GM04504 (cell line): ENCODE data around the gene GPRC5D.

ENCODE experiments used
- DNase-seq: peaks from one replicate; pipeline ENCODE4 v3.0.0-alpha.2; 2012; ENCODE audit warnings: low read depth

Gene GPRC5D

DNA sequence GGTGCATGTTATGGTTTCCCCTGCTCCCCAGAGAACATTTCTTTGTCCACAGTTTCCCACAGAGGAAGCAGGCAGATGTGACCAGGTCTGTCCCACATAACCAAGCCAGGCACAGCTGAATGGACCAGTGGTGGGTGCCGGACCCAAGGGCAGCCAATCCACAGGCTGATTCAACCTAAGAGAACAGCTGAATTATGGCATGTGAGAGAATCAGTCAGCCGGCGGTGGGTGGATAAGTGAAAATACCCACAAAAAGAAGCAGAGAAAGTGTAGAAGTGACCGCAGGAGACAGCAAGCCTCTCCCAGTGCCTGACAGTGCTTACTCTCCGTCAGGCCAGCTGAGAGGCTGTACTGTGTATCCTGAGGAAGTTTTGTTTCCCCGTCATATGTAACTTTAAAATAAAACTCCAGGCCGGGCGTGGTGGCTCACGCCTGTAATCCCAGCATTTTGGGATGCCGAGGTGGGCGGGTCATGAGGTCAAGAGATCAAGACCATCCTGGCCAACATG is 14.9 kb downstream of the GPRC5D start:
- DNase-seq = no peak

- DNase-seq = no peak
Measured at GRCh38 chr12:12934556-12934955, 17.4 kb downstream of the GPRC5D start.

DNA sequence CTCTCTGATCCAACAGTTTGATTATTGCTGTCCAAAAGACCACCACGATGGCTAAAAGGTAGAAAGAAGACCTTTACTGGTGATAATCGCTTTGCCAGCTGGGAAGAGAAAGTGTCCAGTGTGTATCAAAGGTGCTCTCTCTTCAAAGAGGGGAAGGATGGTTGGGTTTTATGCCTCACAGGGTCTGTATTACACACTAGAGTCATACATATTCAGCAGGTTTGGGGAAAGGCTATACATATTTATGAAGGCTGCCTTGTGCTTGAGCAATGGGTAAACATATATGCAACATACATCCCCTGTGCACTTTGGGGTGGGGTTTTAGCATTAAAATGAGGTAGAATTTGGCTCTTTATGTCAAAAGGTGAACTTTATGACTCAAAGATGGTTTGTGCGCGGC is 18.2 kb downstream of the GPRC5D start:
- no peak for DNase-seq

DNA sequence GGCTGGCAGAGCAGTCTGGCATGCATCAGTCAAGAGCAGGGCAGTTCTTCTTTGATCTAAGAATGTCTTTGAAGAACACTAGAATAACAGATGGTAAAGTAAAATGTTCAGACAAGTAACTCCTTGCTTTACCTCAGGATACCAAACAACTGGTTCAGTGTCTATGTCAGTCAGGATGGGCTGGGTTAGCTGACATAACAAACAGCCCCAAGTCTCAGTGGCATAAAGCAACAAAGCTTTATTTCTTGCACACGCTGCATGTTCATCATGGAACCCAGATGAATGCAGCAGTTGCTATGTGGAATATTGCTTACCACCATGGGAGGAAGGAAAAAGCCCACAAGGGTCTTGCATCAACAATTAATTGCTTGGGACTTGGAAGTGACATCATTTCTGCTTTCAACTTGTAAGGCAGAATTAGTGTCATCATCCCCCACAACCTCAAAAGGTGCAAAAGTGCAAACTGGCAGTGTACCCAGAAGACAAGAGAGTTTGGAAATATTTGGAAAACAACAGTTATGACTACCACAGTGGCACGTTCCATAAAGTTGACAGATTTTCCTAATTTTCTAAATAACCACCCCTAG is 21.2 kb downstream of the GPRC5D start:
- no peak for DNase-seq

- DNase-seq = no peak
Measured at GRCh38 chr12:12929696-12930095, 22.3 kb downstream of the GPRC5D start.

GRCh38 chr12:12927211-12928079 is 24.5 kb downstream of the GPRC5D start:
- no peak for DNase-seq

- DNase-seq = no peak
Measured at GRCh38 chr12:12926571-12927071, 25.3 kb downstream of the GPRC5D start.

DNA sequence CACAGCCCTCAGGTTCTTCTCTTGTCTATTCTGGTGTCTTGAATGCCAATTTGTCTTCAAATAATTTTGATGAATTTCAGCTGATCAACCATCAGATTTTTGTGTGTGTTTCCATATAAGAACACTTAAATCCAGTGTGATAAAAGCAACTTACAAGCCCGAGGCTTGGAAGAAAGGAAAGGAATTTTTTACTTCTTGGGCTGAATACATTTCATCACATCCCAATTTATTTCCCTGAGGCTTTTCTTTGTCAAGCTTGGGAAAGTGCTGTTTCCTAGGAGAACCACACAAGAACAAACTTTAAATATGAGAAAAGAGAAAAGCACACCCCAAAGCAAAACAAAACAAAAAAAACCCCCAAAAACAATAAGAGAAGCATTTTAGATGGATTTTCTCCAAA is 26.6 kb downstream of the GPRC5D start:
- DNase-seq = no peak

DNA sequence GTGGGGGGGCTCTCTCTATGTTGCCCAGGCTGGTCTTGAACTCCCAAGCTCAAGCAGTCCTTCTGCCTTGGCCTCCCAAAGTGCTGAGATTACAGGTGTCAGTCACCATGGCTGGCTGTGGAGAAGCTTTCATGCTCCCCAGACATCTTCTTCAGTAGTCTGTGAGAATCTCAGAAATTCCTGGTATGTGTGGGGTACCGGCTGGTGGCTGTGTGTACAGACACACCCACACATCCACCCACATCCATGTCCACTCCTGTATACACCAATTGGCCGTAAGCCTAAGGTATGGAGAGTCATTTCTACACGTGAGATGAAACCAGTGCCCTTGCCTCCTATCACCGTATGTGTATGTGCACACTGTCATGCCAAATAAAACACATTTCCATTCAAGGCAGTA is 27.8 kb downstream of the GPRC5D start:
- no peak for DNase-seq

DNA sequence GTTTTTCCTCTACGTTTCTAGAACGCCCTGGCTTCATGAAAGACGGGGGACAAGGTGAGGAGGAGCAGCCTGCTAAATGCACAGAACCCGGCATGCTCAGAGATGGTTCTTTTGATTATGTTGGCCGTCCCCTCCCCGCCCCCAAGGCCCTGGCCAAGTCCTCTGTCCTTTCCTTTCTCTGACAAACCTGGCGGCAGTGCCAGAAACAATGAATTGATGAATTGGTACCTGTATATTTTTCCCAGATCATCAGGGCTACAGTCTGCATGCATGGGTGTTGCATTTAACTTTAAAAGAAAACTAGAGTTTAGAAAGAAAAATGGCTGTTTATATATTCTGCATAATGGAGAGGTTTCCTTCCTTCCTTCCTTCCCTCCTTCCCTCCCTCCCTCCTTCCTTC is 29.0 kb downstream of the GPRC5D start:
- DNase-seq = no peak

DNA sequence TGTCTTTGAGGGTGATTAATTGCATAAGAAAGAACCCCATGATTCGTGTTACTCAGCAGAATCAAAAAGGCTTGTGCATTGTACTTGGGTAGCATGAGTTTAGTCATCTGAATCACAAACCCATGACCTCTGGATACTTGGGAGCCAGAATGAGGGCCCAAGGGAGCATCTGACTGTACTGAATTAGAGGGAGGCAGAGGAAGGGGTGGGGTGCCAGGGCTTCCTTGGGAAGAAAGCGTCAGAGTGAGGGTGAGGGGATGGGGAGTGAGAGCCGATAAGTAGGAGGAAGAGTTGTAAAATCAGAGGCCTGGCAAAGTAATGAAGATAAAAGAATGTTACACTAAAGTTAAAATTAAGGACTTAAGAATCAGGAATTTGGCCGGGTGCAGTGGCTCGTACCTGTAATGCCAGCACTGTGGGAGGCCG is 29.8 kb downstream of the GPRC5D start:
- no peak for DNase-seq

GRCh38 chr12:12919666-12920435 is 32.1 kb downstream of the GPRC5D start:
- DNase-seq = no peak

DNA sequence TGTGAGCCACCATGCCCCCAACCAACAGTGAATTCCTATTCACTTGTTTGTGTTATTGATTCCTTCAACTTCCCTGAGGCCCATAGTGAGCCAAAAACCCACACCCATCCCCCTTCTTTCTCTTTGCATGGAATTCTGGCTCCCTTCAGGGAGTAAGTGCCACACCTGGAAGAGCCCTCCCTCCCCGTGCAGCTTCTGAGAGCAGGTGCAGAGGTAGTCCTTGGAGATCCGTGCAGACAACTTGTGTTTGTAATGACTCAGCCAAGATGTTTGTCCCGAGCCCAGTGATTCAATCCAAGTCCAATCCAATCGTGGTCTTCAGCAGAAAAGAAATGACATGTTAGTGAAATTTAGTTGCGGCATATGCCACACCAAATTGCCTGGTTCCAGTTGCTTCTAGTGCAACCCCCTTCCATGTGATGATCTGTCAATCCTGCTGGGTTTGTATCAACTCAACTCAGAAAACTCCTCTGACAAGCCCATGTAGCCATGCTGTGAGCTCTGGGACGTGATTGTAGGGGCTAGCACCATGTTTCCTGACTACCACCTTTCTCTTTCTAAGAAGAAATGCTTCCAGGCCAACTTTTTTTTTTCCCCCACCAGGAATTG is 33.1 kb downstream of the GPRC5D start:
- DNase-seq = no peak

GRCh38 chr12:12917517-12917916 is 34.5 kb downstream of the GPRC5D start:
- DNase-seq = no peak

DNA sequence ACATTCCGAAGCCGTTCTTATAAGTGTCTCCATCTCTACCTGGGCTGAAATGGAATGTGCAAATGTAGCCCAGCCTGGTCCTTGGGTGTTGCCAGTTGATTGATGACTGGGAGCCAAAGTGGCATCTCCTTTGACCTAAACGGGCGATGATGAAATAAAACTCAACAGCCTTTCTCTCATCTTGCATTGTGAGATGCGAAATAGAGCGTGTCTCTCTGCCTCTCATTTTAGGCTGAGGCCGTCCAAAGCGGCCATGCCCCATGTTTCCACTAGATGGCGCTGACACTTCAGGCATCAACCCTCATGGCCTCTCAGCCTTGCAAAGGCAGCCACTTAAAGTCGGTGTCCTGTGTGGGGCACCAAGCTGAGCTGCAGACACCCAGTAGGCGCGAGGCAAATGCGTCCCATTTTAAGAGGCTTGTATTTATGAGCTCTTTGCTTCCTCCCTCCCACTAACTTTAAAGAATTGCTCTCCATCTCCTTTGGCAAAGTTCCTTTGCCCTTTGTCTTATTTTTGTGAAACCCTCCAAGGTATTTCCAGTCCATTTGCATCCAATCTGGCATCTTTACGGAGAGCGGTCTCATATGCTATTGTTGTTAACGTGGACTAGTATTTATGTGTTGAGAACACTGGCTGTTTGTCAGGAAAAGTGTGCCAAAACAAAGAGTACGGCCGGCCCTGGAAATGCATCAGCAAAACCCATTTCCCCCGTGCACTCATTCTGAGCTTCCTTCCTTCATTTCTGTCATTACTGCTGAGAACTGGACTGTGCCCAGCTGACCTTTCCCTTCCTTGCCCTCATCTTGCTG is 35.6 kb downstream of the GPRC5D start:
- peak; percentile 65 for DNase-seq

- no peak for DNase-seq
Measured at GRCh38 chr12:12915656-12916055, 36.3 kb downstream of the GPRC5D start.

GRCh38 chr12:12912711-12913110 is 39.3 kb downstream of the GPRC5D start:
- no peak for DNase-seq

GRCh38 chr12:12909995-12910420 is 42.0 kb downstream of the GPRC5D start:
- DNase-seq = no peak

DNA sequence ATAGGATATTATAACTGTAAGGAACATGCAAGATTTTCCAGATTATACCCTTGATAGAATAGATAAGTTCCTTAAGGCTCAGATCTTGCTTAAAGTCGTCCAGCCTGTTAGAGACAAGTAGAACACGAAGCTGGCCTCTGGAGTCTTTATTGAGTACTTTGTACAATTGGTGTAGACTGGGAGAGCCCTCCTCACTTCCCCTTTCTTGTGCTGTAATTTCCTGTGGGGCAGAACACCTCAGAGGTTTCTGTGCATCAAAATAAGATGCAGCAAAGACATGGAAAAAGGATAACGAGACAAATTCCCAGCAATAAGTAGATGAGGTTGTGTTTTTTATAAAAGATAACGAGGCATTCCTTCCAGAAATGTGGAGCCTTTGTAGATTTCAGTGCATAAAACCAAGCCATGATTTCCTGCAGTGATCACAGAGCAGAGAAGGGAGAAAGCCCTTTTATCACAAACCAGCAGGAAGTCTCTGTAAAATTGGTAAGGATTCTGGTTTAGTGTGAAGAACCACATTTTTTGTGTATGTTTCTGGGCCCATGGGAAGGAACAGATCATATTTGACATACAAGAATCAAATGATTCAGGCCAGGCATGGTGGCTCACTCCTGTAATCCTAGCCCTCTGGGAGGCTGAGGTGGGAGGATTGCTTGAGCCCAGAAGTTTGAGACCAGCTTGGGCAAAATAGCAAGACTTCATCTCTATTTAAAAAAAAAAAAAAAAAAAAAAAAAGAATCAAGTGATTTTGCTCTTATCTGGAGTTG is 42.6 kb downstream of the GPRC5D start:
- DNase-seq = no peak

- no peak for DNase-seq
Measured at GRCh38 chr12:12908711-12909110, 43.3 kb downstream of the GPRC5D start.
